ENCODE data around the gene ZNF680. TPM values are rescaled to one million over a fixed set of nuclear protein-coding genes. Genes with fewer than 3 reads are reported as not detected.

The ZNF680 gene
- total RNA-seq, 1 donor from 2014 or later: 44.6 TPM

Other genes starting within 250 kb of the ZNF680 start
- gene ZNF736, start 249.1 kb downstream of the ZNF680 start, total RNA-seq: 7.6 and 10.2 TPM in 2 replicates
- 6.6 and 7.4 TPM in 2 replicates for gene ZNF107, start 103.1 kb upstream of the ZNF680 start, total RNA-seq
- gene ZNF138, start 231.4 kb upstream of the ZNF680 start, total RNA-seq: 19.1 and 30.6 TPM in 2 replicates

Data from myocyte (in vitro differentiated cells).